Measurements from ENCODE around the gene HCRT.

Gene HCRT

GRCh38 chr17:42138749-42139492, 46.3 kb downstream of the HCRT start:
- DNase-seq (ENCODE audit: low read depth): no peak

GRCh38 chr17:42136654-42137051, 48.6 kb downstream of the HCRT start:
- DNase-seq (ENCODE audit: low read depth): no peak

- DNase-seq (ENCODE audit: low read depth): no peak
These were observed 49.3 kb downstream of the HCRT start for GRCh38 chr17:42135664-42136653.

GRCh38 chr17:42135151-42135550, 50.1 kb downstream of the HCRT start:
- DNase-seq (ENCODE audit: low read depth): no peak
